IMR-90 (cell line): ENCODE results near the gene TAF4B. TPM values are rescaled to one million over a fixed set of nuclear protein-coding genes. Genes with fewer than 3 reads are reported as not detected.

Experiments
- ATAC-seq: fragments of 200-7000 bp; cut with Tn5 transposase; 2 replicates; pipeline ENCODE4 v1.9.1; 2020; ENCODE audit warnings: low read depth, mild to moderate bottlenecking, moderate library complexity
- BruUV-seq: library from RNA; stranded (reverse); fragments of 400-500 nt; replicated peaks from 2 replicates; lab custom pipeline; 2021; lab: Mats Ljungman, UMichigan
- CTCF ChIA-PET: fragments of 300-600 bp; formaldehyde crosslinking; extraction: SDS; loops from one replicate; lab custom pipeline; 2021; ENCODE audit warnings: antibody characterized with exemption; lab: Yijun Ruan, JAX
- POLR2A ChIA-PET: fragments of 300-600 bp; sonication (Branson Sonifier 250); formaldehyde crosslinking; loops from one replicate; lab custom pipeline; 2022; ENCODE audit warnings: antibody characterized with exemption; ENCODE audit not compliant: unreplicated experiment; lab: Charles Lee
- DNase-seq: peaks from one replicate; pipeline ENCODE4 v3.0.0; 2013
- H2AFZ ChIP-seq: replicated peaks from 2 replicates; pipeline ENCODE3; 2013; ENCODE audit warnings: low read length, mild to moderate bottlenecking; ENCODE audit not compliant: poor library complexity
- H2AK5ac ChIP-seq: 2 replicates; pipeline ENCODE4 v1.6.1; 2013; ENCODE audit warnings: low read depth, low read length, inconsistent platforms
- H2AK9ac ChIP-seq: replicated peaks from 2 replicates; pipeline ENCODE3; 2013; ENCODE audit warnings: mild to moderate bottlenecking, low read depth, low read length, moderate library complexity; ENCODE audit not compliant: poor library complexity
- H2BK120ac ChIP-seq: 2 replicates; pipeline ENCODE4 v1.6.1; 2013; ENCODE audit warnings: low read depth, low read length, inconsistent platforms
- H2BK15ac ChIP-seq: 3 replicates; pipeline ENCODE4 v1.6.1; 2013; ENCODE audit warnings: low read depth, low read length, inconsistent platforms
- H2BK20ac ChIP-seq: 2 replicates; pipeline ENCODE4 v1.6.1; 2013; ENCODE audit warnings: low read depth, mild to moderate bottlenecking, inconsistent platforms, low read length, moderate library complexity
- H2BK5ac ChIP-seq: 2 replicates; pipeline ENCODE4 v1.6.1; 2013; ENCODE audit warnings: mild to moderate bottlenecking, low read depth, low read length, inconsistent platforms; ENCODE audit not compliant: poor library complexity, severe bottlenecking
- H3K14ac ChIP-seq: replicated peaks from 2 replicates; pipeline ENCODE4 v1.6.1; 2013; ENCODE audit warnings: low read depth, low read length, inconsistent platforms
- H3K18ac ChIP-seq: 2 replicates; pipeline ENCODE4 v1.6.1; 2013; ENCODE audit warnings: low read depth, low read length, control low read depth
- H3K23ac ChIP-seq: 2 replicates; pipeline ENCODE4 v1.6.1; 2013; ENCODE audit warnings: low read depth, low read length, inconsistent platforms
- H3K27ac ChIP-seq: 2 replicates; pipeline ENCODE4 v1.5.1; 2013; ENCODE audit warnings: mild to moderate bottlenecking, control low read depth, low read length; ENCODE audit not compliant: insufficient read depth
- H3K27me3 ChIP-seq: 2 replicates; pipeline ENCODE4 v1.6.1; 2013; ENCODE audit warnings: low read length; ENCODE audit not compliant: control insufficient read depth, insufficient read depth
- H3K36me3 ChIP-seq: 2 replicates; pipeline ENCODE4 v1.6.1; 2013; ENCODE audit warnings: low read length, mixed read lengths; ENCODE audit not compliant: control insufficient read depth, insufficient read depth
- H3K4ac ChIP-seq: 2 replicates; pipeline ENCODE4 v1.6.1; 2013; ENCODE audit warnings: low read depth, low read length, inconsistent platforms
- H3K4me1 ChIP-seq: 2 replicates; pipeline ENCODE4 v1.6.1; 2013; ENCODE audit warnings: low read length, mixed read lengths; ENCODE audit not compliant: control insufficient read depth, insufficient read depth
- H3K4me2 ChIP-seq: 2 replicates; pipeline ENCODE4 v1.6.1; 2013; ENCODE audit warnings: low read depth, mild to moderate bottlenecking, control low read depth, low read length, moderate library complexity
- H3K4me3 ChIP-seq: 2 replicates; pipeline ENCODE4 v1.5.1; 2013; ENCODE audit warnings: low read depth, mild to moderate bottlenecking, control low read depth, low read length, moderate library complexity; ENCODE audit not compliant: insufficient read depth
- H3K56ac ChIP-seq: 2 replicates; pipeline ENCODE4 v1.6.1; 2013; ENCODE audit warnings: low read length, inconsistent platforms; ENCODE audit not compliant: insufficient read depth; ENCODE audit errors: extremely low read depth
- H3K79me1 ChIP-seq, 2 experiments: 2 replicates each; pipeline ENCODE4 v1.6.1; 2013; ENCODE audit warnings: low read length in 2 of 2, inconsistent platforms in 1 of 2, low read depth in 1 of 2
- H3K9ac ChIP-seq: 2 replicates; pipeline ENCODE4 v1.6.1; 2013; ENCODE audit warnings: low read depth, low read length, control low read depth
- H3K9me1 ChIP-seq: 2 replicates; pipeline ENCODE4 v1.6.1; 2013; ENCODE audit warnings: low read length, inconsistent platforms; ENCODE audit not compliant: insufficient read depth
- H3K9me3 ChIP-seq: 2 replicates; pipeline ENCODE4 v1.6.1; 2013; ENCODE audit warnings: low read length; ENCODE audit not compliant: control insufficient read depth, insufficient read depth
- H4K20me1 ChIP-seq: 2 replicates; pipeline ENCODE4 v1.6.1; 2013; ENCODE audit warnings: low read length, inconsistent platforms; ENCODE audit not compliant: insufficient read depth
- H4K5ac ChIP-seq: 2 replicates; pipeline ENCODE4 v1.6.1; 2013; ENCODE audit warnings: mild to moderate bottlenecking, low read depth, low read length, control low read depth
- H4K8ac ChIP-seq, 2 experiments: 2 replicates each; pipeline ENCODE4 v1.6.1; 2013; ENCODE audit warnings: low read depth in 2 of 2, low read length in 2 of 2, control low read depth in 1 of 2, inconsistent platforms in 1 of 2
- H4K91ac ChIP-seq: 2 replicates; pipeline ENCODE4 v1.6.1; 2013; ENCODE audit warnings: low read depth, low read length, inconsistent platforms; ENCODE audit not compliant: insufficient read depth
- BHLHE40 ChIP-seq: fragments of 150-350 bp; IDR thresholded peaks from 2 replicates; pipeline ENCODE4 v1.6.1; 2016; ENCODE audit warnings: mild to moderate bottlenecking, low read depth, low read length
- CHD1 ChIP-seq: IDR thresholded peaks from 2 replicates; pipeline ENCODE4 v1.6.1; 2012; ENCODE audit warnings: low read depth, low read length, improper control_type of control experiment
- MAFK ChIP-seq: IDR thresholded peaks from 2 replicates; pipeline ENCODE4 v1.6.1; 2012; ENCODE audit warnings: low read depth, low read length, improper control_type of control experiment
- WGBS, 2 experiments: methylation state at CpG; one replicate each; pipeline versions ENCODE4 v1.1.5 to v1.1.7; 2013; ENCODE audit warnings: missing lambda C conversion rate in 2 of 2; ENCODE audit not compliant: insufficient read length in 1 of 2; ENCODE audit errors: extremely low coverage in 2 of 2; 5-methylcytosine and 5-hydroxymethylcytosine counted together
- dilution Hi-C: fragments of 300-500 bp; cut with HindIII; formaldehyde crosslinking; loops from one replicate; pipeline ENCODE4 v1.14.3; 2018; ENCODE audit warnings: low sequenced_read_pairs; ENCODE audit not compliant: unreplicated experiment
- in situ Hi-C: fragments of 300-500 bp; cut with MboI; formaldehyde crosslinking; loops from 3 replicates; pipeline ENCODE4 v1.14.3; 2019; ENCODE audit warnings: low sequenced_read_pairs, inconsistent platforms, mixed read lengths
- intact Hi-C: fragments of 100-400 bp; cut with micrococcal nuclease; formaldehyde crosslinking; loops from 2 replicates; pipeline ENCODE4 v1.10.0; 2022
- polyA plus RNA-seq, 3 experiments: library from polyadenylated mRNA; depleted of rRNA; stranded (reverse); fragments of >200 nt; gene quantifications; 2 replicates each; pipeline ENCODE4 v1.2.3, GENCODE V29; 2012; ENCODE audit warnings: low replicate concordance in 1 of 3
- total RNA-seq: library from RNA; depleted of rRNA; stranded (reverse); fragments of >200 nt; gene quantifications from 2 replicates; pipeline ENCODE4 v1.2.3, GENCODE V29; 2012
- TF ChIP-seq, protein P1 (sequence below): conservative IDR thresholded peaks from 2 replicates; pipeline ENCODE4 v1.5.1; 2012; ENCODE audit warnings: mild to moderate bottlenecking, low read depth, low read length, improper control_type of control experiment

Gene TAF4B
- total and polyA plus RNA-seq, 2 of the 4 experiments (the other 2 are of a cell fraction): 0.38 to 1.1 TPM

- no peaks in the 10 kb centered on the region for H4K20me1 ChIP-seq
- no peak overlapping the region for H3K4ac ChIP-seq
- BruUV-seq: no TSS peak
- no peak overlapping the region for H2BK120ac ChIP-seq
- no peak overlapping the region for H2BK15ac ChIP-seq
- H2AK5ac ChIP-seq: no peak overlapping the region
- H2BK20ac ChIP-seq: no peak overlapping the region
- no CpG with 5 or more reads among the region's 5 CpGs for WGBS, 2 experiments
- H3K27me3 ChIP-seq: no peaks in the 10 kb centered on the region; the same call in none of the 2 replicates
- no peak overlapping the region for H2AK9ac ChIP-seq
- no peak for TF ChIP-seq BHLHE40
- TF ChIP-seq CHD1: no peak
- no peak for TF ChIP-seq MAFK
- TF ChIP-seq, protein P1, sequence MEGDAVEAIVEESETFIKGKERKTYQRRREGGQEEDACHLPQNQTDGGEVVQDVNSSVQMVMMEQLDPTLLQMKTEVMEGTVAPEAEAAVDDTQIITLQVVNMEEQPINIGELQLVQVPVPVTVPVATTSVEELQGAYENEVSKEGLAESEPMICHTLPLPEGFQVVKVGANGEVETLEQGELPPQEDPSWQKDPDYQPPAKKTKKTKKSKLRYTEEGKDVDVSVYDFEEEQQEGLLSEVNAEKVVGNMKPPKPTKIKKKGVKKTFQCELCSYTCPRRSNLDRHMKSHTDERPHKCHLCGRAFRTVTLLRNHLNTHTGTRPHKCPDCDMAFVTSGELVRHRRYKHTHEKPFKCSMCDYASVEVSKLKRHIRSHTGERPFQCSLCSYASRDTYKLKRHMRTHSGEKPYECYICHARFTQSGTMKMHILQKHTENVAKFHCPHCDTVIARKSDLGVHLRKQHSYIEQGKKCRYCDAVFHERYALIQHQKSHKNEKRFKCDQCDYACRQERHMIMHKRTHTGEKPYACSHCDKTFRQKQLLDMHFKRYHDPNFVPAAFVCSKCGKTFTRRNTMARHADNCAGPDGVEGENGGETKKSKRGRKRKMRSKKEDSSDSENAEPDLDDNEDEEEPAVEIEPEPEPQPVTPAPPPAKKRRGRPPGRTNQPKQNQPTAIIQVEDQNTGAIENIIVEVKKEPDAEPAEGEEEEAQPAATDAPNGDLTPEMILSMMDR: no peak
- H3K56ac ChIP-seq: no peak overlapping the region
- POLR2A ChIA-PET: no interaction called here
- no peak overlapping the region for H3K9ac ChIP-seq
- DNase-seq (no peak), ATAC-seq (no peak)
- dilution Hi-C loops (no loop called here), intact Hi-C loops (no loop called here), in situ Hi-C loops (no loop called here)
- no peak overlapping the region for H2BK5ac ChIP-seq
- no peak overlapping the region for H3K27ac ChIP-seq
- no peak overlapping the region for H3K23ac ChIP-seq
- CTCF ChIA-PET: interaction anchor here (0.9 kb wide), 1 partner anchor 10 kb away, joined by 3 read pairs; no protein-coding TSS in a partner anchor
- no peak overlapping the region for H3K14ac ChIP-seq
- no peak overlapping the region for H4K8ac ChIP-seq
- no peak overlapping the region for H3K4me2 ChIP-seq
- H3K4me3 ChIP-seq: no peak overlapping the region
- H4K5ac ChIP-seq: no peak overlapping the region
- no peaks in the 10 kb centered on the region for H3K9me3 ChIP-seq
- H3K79me1 ChIP-seq: no peaks in the 10 kb centered on the region
- no peaks in the 10 kb centered on the region for H3K36me3 ChIP-seq
- H2AFZ ChIP-seq: no peak overlapping the region
- no peak overlapping the region for H4K91ac ChIP-seq
- peaks cover 3% of the 10 kb centered on the region; the same call in 1 of the 2 replicates for H3K9me1 ChIP-seq
- H3K18ac ChIP-seq: no peak overlapping the region
- H3K4me1 ChIP-seq: peaks cover 10% of the 10 kb centered on the region; the same call in 1 of the 2 replicates
Observed at GRCh38 chr18:26438980-26439379, 212.7 kb downstream of the TAF4B start.
